Endothelial cell of umbilical vein (primary cell): ENCODE results near the gene CERS6.

Source experiments
- JUN ChIP-seq: IDR thresholded peaks from 2 replicates; pipeline ENCODE4 v1.6.1; 2011; ENCODE audit warnings: borderline replicate concordance, low read depth; ENCODE audit not compliant: insufficient read length, insufficient read depth
- POLR2A ChIP-seq: IDR thresholded peaks from 2 replicates; pipeline ENCODE4 v1.6.1; 2012; ENCODE audit warnings: low read depth, mild to moderate bottlenecking, control low read depth, low read length
- POLR2AphosphoS5 ChIP-seq: IDR thresholded peaks from 2 replicates; pipeline ENCODE4 v1.6.1; 2012; ENCODE audit warnings: low read depth, mild to moderate bottlenecking, control low read depth, low read length, moderate library complexity; ENCODE audit not compliant: insufficient read depth
- TF ChIP-seq, protein P1 (sequence below), 2 donors: IDR thresholded peaks; 1 replicate in 1 of 2; 2 replicates in 1 of 2; pipeline ENCODE4 v1.5.1; 2011; ENCODE audit warnings: low read length in 2 of 2, mild to moderate bottlenecking in 2 of 2, moderate library complexity in 2 of 2, control low read depth in 1 of 2, inconsistent platforms in 1 of 2, low read depth in 1 of 2; ENCODE audit not compliant: insufficient read depth in 1 of 2; ENCODE audit errors: extremely low read depth in 1 of 2

DNA sequence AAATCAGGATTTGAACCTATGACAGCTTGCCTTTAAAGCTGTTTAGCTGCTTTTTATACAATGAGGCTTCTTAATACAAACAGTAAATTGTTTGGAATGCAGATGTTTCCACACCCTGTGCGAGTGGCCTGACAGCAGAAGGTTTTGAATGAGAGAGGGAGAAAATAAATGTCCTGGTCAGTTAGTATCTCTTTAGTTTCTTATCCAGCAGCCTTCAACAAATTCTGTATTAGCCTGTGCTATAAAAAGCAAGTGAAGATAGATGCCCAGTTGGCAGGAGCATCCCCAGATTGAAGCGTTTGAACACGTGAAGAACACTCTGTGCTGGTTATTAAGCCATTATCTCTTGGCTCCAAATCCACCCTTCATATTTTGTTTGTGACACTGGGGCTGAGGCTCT lies 70.6 kb downstream of the CERS6 start:
- TF ChIP-seq, protein P1, sequence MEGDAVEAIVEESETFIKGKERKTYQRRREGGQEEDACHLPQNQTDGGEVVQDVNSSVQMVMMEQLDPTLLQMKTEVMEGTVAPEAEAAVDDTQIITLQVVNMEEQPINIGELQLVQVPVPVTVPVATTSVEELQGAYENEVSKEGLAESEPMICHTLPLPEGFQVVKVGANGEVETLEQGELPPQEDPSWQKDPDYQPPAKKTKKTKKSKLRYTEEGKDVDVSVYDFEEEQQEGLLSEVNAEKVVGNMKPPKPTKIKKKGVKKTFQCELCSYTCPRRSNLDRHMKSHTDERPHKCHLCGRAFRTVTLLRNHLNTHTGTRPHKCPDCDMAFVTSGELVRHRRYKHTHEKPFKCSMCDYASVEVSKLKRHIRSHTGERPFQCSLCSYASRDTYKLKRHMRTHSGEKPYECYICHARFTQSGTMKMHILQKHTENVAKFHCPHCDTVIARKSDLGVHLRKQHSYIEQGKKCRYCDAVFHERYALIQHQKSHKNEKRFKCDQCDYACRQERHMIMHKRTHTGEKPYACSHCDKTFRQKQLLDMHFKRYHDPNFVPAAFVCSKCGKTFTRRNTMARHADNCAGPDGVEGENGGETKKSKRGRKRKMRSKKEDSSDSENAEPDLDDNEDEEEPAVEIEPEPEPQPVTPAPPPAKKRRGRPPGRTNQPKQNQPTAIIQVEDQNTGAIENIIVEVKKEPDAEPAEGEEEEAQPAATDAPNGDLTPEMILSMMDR (IDR thresholded peaks at IDR 0.05; ENCODE audit: extremely low read depth in 1 of 2, insufficient read depth in 1 of 2, low read depth in 1 of 2, low read length in 2 of 2) = no peak
- no peak for TF ChIP-seq POLR2AphosphoS5
- TF ChIP-seq POLR2A = no peak
- no peak for TF ChIP-seq JUN
